Measurements from ENCODE around the gene ADORA1.

The ADORA1 gene

DNA sequence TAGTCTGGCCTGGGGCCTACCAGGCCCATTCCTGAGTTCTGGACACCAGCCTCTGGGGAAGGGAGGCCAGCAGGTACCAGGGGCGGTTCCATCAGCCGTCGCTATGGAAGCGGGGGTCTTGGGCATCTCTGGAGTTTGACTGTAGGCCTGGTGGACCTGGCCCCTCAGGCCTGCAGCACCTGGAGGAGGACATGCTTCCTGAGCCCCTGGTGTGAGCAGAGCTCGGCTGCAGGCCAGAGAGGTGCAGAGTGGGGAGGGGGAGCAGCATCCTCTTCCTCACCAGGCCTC, 40.3 kb downstream of the ADORA1 start:
- TF ChIP-seq, protein P1, sequence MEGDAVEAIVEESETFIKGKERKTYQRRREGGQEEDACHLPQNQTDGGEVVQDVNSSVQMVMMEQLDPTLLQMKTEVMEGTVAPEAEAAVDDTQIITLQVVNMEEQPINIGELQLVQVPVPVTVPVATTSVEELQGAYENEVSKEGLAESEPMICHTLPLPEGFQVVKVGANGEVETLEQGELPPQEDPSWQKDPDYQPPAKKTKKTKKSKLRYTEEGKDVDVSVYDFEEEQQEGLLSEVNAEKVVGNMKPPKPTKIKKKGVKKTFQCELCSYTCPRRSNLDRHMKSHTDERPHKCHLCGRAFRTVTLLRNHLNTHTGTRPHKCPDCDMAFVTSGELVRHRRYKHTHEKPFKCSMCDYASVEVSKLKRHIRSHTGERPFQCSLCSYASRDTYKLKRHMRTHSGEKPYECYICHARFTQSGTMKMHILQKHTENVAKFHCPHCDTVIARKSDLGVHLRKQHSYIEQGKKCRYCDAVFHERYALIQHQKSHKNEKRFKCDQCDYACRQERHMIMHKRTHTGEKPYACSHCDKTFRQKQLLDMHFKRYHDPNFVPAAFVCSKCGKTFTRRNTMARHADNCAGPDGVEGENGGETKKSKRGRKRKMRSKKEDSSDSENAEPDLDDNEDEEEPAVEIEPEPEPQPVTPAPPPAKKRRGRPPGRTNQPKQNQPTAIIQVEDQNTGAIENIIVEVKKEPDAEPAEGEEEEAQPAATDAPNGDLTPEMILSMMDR (IDR thresholded peaks at IDR 0.05; ENCODE audit: low read depth, low read length): no peak
- Histone ChIP-seq H3K4me1 (no peaks in the 10 kb centered on the region), H3K4me3 (ENCODE audit: low read depth, low read length) (no peak overlapping the region), H3K36me3 (no peaks in the 10 kb centered on the region), H3K27me3 (no peaks in the 10 kb centered on the region), H3K9me3 (no peaks in the 10 kb centered on the region)
- DNase-seq: no peak

DNA sequence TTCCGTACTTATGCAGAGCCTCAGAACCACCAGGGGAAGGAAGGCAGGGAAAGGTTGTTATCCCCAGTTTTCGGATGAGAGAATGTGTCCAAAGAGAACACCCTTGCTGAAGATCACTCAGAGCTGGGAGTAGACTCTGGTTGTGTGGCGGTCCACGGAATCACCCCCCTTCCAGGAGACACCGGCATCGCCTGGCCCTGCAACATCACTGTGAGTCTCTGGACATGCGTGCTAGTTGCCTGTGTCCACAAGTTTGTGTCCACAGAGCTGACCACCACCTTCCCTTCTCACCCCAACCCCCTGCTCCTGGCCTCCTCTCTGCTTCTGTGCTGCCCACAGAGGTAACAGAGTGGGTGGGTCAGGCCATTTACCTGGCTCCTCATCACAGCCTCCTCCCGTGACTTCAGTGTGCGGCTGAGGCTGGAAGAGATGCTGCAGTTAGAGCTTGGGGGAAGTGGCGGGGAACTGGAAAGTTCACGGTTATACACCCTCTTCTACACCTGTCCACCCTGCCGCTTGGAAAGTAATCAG, 40.8 kb downstream of the ADORA1 start:
- TF ChIP-seq, protein P1 (IDR thresholded peaks at IDR 0.05; ENCODE audit: low read depth, low read length): no peak
- no peak for DNase-seq
- no peaks in the 10 kb centered on the region for H3K36me3 ChIP-seq
- H3K4me1 ChIP-seq: no peaks in the 10 kb centered on the region; the same call in 1 of the 2 replicates
- no peaks in the 10 kb centered on the region for H3K9me3 ChIP-seq
- H3K27me3 ChIP-seq: no peaks in the 10 kb centered on the region
- H3K4me3 ChIP-seq (ENCODE audit: low read depth, low read length): no peak overlapping the region

DNA sequence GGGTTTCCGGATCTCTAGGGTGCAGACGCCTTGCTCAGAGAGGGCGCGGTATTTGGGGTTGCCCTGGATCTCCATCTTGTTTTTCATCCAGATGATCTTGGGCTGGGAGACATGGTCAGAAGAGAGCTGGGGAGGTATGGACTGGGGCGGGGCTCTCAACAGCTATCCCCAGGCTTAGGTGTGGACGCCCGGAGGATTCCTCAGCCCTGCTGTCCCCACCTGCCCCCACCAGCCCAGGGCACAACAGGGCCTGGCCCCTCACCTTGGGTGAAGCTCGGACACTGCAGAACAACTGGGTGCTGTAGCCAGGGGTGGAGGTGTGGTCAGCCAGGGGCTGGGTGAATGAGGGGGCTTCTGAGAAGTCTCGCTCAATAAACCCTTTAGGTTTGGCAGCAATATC, 41.5 kb downstream of the ADORA1 start:
- TF ChIP-seq, protein P1 (IDR thresholded peaks at IDR 0.05; ENCODE audit: low read depth, low read length): no peak
- H3K36me3 ChIP-seq: no peaks in the 10 kb centered on the region
- DNase-seq: no peak

DNA sequence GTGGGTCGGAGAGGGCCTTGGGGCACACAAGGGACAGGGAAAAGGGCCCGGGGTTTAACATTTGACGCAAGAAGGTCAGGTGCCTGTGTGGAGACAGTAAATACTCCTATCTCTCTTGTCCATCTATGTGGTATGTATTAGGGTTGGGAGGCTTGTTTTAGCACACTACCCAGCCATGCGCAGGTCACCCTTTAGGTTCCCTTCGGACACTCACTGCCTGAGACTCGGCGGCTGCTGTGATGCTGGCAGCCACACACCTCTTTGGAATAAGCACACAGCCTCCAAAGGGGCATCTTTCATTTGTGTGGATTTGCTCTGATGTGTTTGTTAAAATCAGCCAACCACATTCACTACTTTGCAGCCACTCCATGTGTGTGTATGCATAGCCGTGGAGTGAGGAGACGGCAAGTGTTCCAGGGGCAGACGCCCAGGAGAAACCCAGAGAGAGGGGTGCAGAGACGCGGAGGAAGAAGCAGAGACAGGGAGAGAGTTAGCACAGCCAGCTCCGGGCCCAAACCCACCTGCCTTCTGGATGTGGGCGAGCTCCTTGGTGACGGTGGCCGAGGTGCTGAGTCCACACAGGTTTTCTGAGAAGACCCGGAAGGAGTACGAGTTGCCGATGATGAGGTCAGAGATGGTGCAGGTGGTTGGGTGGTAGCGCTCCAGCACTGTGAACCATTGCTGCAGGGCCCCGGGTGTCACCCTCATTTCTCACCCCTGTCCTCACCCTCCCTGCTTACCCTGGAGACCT, 42.4 kb downstream of the ADORA1 start:
- Histone ChIP-seq H3K27me3 (no peaks in the 10 kb centered on the region), H3K36me3 (no peaks in the 10 kb centered on the region), H3K4me1 (no peaks in the 10 kb centered on the region; the same call in 1 of the 2 replicates), H3K9me3 (no peaks in the 10 kb centered on the region), H3K4me3 (ENCODE audit: low read depth, low read length) (no peak overlapping the region)
- no peak for DNase-seq
- TF ChIP-seq, protein P1 (IDR thresholded peaks at IDR 0.05; ENCODE audit: low read depth, low read length): no peak

More for the DNA sequence above, 41.5 kb downstream of the ADORA1 start:
- Histone ChIP-seq H3K27me3 (no peaks in the 10 kb centered on the region), H3K9me3 (no peaks in the 10 kb centered on the region), H3K4me1 (no peaks in the 10 kb centered on the region; the same call in 1 of the 2 replicates), H3K4me3 (ENCODE audit: low read depth, low read length) (no peak overlapping the region)

DNA sequence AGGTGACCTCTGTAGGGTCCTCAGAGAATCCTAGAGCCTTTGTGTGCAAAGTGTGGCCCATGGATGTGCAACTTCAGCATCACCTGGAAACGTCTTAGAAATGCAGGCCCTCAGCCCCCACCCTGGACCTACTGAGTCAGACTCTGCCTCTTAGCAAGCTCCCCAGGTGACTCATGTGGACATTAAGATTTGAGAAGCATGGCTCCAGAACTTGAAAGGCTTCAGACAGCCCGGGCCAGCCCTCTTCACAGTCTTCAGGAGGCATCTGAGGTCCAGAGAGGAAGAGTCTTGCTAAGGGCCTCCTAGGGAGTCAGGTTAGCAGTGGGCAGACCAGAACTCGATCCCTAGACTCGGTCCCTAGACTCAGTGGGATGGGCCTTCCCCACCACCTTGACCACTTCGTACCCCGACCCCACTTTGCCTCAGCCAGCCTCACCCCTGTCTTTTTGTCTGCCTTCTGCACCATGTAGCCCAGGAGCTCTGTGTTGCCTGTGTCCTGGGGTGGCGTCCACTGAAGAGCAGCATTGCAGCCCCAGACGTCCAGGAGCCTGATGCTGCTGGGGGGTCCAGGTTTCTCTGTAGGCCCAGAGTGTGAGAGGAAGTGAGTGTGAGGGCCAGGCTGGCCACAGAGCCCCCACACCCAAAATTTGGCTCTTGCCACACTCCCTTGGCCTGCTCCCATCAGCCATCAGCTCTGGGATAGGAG, 43.3 kb downstream of the ADORA1 start:
- Histone ChIP-seq H3K27me3 (no peaks in the 10 kb centered on the region), H3K4me1 (no peaks in the 10 kb centered on the region; the same call in 1 of the 2 replicates)

More for the DNA sequence above, 43.3 kb downstream of the ADORA1 start:
- Histone ChIP-seq H3K9me3 (no peaks in the 10 kb centered on the region), H3K4me3 (ENCODE audit: low read depth, low read length) (no peak overlapping the region), H3K36me3 (no peaks in the 10 kb centered on the region)
- TF ChIP-seq, protein P1 (IDR thresholded peaks at IDR 0.05; ENCODE audit: low read depth, low read length): no peak
- no peak for DNase-seq

All from BE2C (cell line).